Lower leg skin (tissue), 3 donors: Measurements from ENCODE around the gene C11orf21.

Experiments
- CTCF ChIP-seq, 3 donors: fragments of 450-650 bp; IDR thresholded peaks; one replicate each; pipeline ENCODE4 v1.5.1; 2016; ENCODE audit warnings: antibody characterized with exemption in 3 of 3, mild to moderate bottlenecking in 3 of 3, moderate library complexity in 2 of 3
- POLR2A ChIP-seq, 2 donors: fragments of 450-650 bp; IDR thresholded peaks; one replicate each; pipeline ENCODE4 v1.6.1; 2016 to 2017; ENCODE audit warnings: antibody characterized with exemption in 2 of 2, mild to moderate bottlenecking in 1 of 2, moderate library complexity in 1 of 2

GRCh38 chr11:2298131-2298794, 3.5 kb downstream of the C11orf21 start:
- TF ChIP-seq POLR2A (IDR thresholded peaks at IDR 0.05), result no peak
- no peak for TF ChIP-seq CTCF (IDR thresholded peaks at IDR 0.05)
